Measurements from ENCODE around the gene WDR46. TPM values are rescaled to one million over a fixed set of nuclear protein-coding genes. Genes with fewer than 3 reads are reported as not detected.

Gene WDR46
- total and polyA plus RNA-seq, 10 of the 15 experiments (the other 5 are each of a cell fraction or from before 2014, with no cell fraction given) = 10.1 to 147 (median 86.0) TPM

GRCh38 chr6:33299237-33299944 lies 10.4 kb upstream of the WDR46 start (continued):
- no peak for TF ChIP-seq USF1 (IDR thresholded peaks at IDR 0.05; ENCODE audit: borderline replicate concordance, extremely low read length, insufficient read depth, low read depth, low read length)
- no peak for TF ChIP-seq SREBF2 (IDR thresholded peaks at IDR 0.05; ENCODE audit: low read length)
- TF ChIP-seq E2F4 (IDR thresholded peaks at IDR 0.05; ENCODE audit: low read depth, low read length) = peak; percentile 43; the same call in 1 of the 2 replicates
- no peak for TF ChIP-seq EZH2 (IDR thresholded peaks at IDR 0.05; ENCODE audit: borderline replicate concordance, control insufficient read depth, low read depth, low read length)
- TF ChIP-seq POLR2AphosphoS2 (IDR thresholded peaks at IDR 0.05; ENCODE audit: low read depth, low read length) = peak; percentile 98
- no peak for TF ChIP-seq CHD4 (IDR thresholded peaks at IDR 0.05)
- TF ChIP-seq JUNB (IDR thresholded peaks at IDR 0.05) = peak; percentile 22; the same call in 1 of the 2 replicates
- peak; percentile 64; the same call in 1 of the 2 replicates for TF ChIP-seq FOXM1 (IDR thresholded peaks at IDR 0.05; ENCODE audit: low read depth, low read length)
- TF ChIP-seq HDAC6 (IDR thresholded peaks at IDR 0.05; ENCODE audit: unreplicated experiment) = no peak
- TF ChIP-seq HDGF (IDR thresholded peaks at IDR 0.05) = no peak; the same call in 1 of the 2 replicates
- TF ChIP-seq TCF7 (IDR thresholded peaks at IDR 0.05; ENCODE audit: borderline replicate concordance) = peak; percentile 44; the same call in 1 of the 2 replicates
- TF ChIP-seq CTCF (IDR thresholded peaks at IDR 0.05 in 2 of 3, conservative IDR thresholded peaks at IDR 0.05 in 1 of 3; ENCODE audit: control insufficient read depth in 2 of 3, extremely low read depth in 1 of 3, insufficient read depth in 1 of 3, low read depth in 3 of 3, low read length in 3 of 3) = peak; percentile 58 to 72 (median 69)
- TF ChIP-seq BMI1 (IDR thresholded peaks at IDR 0.05; ENCODE audit: borderline replicate concordance) = no peak
- TF ChIP-seq NFYB (IDR thresholded peaks at IDR 0.05; ENCODE audit: insufficient read depth, low read depth, low read length) = no peak
- peak; percentile 93 for TF ChIP-seq SMARCA5 (IDR thresholded peaks at IDR 0.05)
- no peak for TF ChIP-seq ZNF217 (IDR thresholded peaks at IDR 0.05)
- peak in 1 of 2 experiments; percentile 47; a peak in 1 of 4 replicates for TF ChIP-seq EP300 (IDR thresholded peaks at IDR 0.05; ENCODE audit: borderline replicate concordance in 1 of 2, control insufficient read depth in 1 of 2, low read depth in 2 of 2, low read length in 2 of 2)
- TF ChIP-seq RB1 (IDR thresholded peaks at IDR 0.05; ENCODE audit: borderline replicate concordance) = peak; percentile 66
- no peak for TF ChIP-seq ZNF592 (IDR thresholded peaks at IDR 0.05)
- peak; percentile 94 for TF ChIP-seq POLR2A (IDR thresholded peaks at IDR 0.05; ENCODE audit: low read depth, low read length)
- peak; percentile 78 for TF ChIP-seq PML (IDR thresholded peaks at IDR 0.05; ENCODE audit: low read length)

Data from GM12878 (cell line).